ENCODE data around the gene ZFP1. TPM values are rescaled to one million over a fixed set of nuclear protein-coding genes. Genes with fewer than 3 reads are reported as not detected.

The ZFP1 gene
- polyA plus RNA-seq, 1 of the 3 experiments (the other 2 are of a cell fraction): 3.0 TPM

DNA sequence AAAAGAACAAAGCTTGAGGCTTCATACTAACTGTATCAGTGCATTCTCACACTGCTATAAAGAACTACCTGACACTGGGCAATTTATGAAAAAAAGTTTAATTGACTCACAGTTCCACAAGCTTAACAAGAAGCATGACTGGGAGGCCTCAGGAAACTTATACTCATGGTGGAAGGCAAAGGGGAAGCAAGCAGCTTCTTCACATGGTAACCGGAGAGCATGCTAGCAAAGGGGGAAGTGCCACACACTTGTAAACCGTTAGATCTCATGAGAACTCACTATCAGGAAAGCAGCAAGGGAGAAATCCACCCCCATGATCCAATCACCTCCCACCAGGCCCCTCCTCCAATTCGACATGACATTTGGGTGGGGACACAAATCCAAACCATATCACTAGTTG lies 33.3 kb downstream of the ZFP1 start (continued):
- TF ChIP-seq, protein P1, sequence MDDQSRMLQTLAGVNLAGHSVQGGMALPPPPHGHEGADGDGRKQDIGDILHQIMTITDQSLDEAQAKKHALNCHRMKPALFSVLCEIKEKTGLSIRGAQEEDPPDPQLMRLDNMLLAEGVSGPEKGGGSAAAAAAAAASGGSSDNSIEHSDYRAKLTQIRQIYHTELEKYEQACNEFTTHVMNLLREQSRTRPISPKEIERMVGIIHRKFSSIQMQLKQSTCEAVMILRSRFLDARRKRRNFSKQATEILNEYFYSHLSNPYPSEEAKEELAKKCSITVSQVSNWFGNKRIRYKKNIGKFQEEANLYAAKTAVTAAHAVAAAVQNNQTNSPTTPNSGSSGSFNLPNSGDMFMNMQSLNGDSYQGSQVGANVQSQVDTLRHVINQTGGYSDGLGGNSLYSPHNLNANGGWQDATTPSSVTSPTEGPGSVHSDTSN (IDR thresholded peaks at IDR 0.05): no peak
- no peak for TF ChIP-seq RCOR1 (IDR thresholded peaks at IDR 0.05; ENCODE audit: low read length)

DNA sequence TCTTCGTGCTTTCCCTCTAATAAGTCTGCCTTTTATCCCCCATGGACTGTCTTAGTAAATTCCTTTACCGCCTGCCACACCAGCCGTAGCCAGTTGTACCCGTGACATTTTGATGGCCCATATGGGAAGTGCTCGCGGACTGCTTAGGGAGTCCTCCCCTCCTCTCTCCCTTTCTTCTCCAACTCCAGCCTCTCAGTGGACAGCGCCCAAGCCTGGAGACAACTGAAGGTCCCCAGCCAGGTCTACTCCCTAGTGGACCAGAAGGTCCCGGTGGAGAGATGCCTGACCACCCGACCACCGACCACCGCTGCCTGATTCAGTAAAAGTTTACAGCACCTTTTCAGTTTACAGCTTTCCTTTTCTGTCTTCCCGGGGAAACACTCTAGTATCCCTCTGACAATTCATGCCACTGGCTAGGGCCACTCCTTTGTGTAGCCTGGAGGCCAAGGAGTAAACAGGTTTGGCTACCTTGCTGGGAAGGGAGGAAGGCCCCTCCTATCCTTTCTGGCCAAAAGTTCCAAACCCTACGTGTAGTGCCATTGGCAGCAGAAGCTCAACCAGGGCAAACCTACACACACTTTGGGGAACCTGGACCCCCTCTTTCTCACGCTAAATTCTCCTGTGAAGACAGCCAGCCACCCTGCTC lies 40.6 kb downstream of the ZFP1 start:
- H3K27ac ChIP-seq (ENCODE audit: low read depth in 2 of 2, low read length in 1 of 2): no peak overlapping the region
- no peaks in the 10 kb centered on the region for H3K36me3 ChIP-seq (replicated peaks in 1 of 2; ENCODE audit: control insufficient read depth in 1 of 2, insufficient read depth in 2 of 2, low read length in 1 of 2)
- H3K9ac ChIP-seq: no peak overlapping the region
- CTCF ChIA-PET: interaction anchor here (0.6 to 1.4 kb wide), 3 partner anchors 11 to 45 kb away, joined by 3 to 6 read pairs (median 5); no protein-coding TSS in a partner anchor
- H3K9me3 ChIP-seq: 0 out of 2 replicates have a peak, but pooled peaks cover 6% of the 10 kb centered on the region
- H3F3A ChIP-seq (replicated peaks; ENCODE audit: insufficient read depth): no peaks in the 10 kb centered on the region
- no peak for DNase-seq
- POLR2A ChIA-PET: no interaction called here
- 65% methylated on average over 11 of the region's 14 CpGs for WGBS (ENCODE audit: low lambda C conversion rate)
- no peaks in the 10 kb centered on the region for H3K9me2 ChIP-seq
- no peak overlapping the region for H2AFZ ChIP-seq (ENCODE audit: low read depth)
- no peak overlapping the region for H3K4me2 ChIP-seq
- H3K27me3 ChIP-seq (ENCODE audit: insufficient read depth): no peaks in the 10 kb centered on the region; the same call in 1 of the 2 replicates
- H4K20me1 ChIP-seq (ENCODE audit: insufficient read depth): no peaks in the 10 kb centered on the region
- TF ChIP-seq NRF1 (IDR thresholded peaks at IDR 0.05; ENCODE audit: low read depth, low read length) (no peak), FOSL2 (IDR thresholded peaks at IDR 0.05; ENCODE audit: borderline replicate concordance, low read depth) (no peak), EP300 (IDR thresholded peaks at IDR 0.05; ENCODE audit: borderline replicate concordance in 1 of 2, low read depth in 1 of 2, low read length in 1 of 2) (no peak), SIN3A (IDR thresholded peaks at IDR 0.05; ENCODE audit: borderline replicate concordance, low read depth, low read length) (no peak), ELF1 (IDR thresholded peaks at IDR 0.05) (no peak), EZH2phosphoT487 (IDR thresholded peaks at IDR 0.05; ENCODE audit: borderline replicate concordance, low read depth) (no peak), YY1 (IDR thresholded peaks at IDR 0.05; ENCODE audit: low read depth) (no peak), RCOR1 (IDR thresholded peaks at IDR 0.05; ENCODE audit: low read length) (no peak), MXI1 (IDR thresholded peaks at IDR 0.05; ENCODE audit: low read depth, low read length) (no peak), TAF1 (IDR thresholded peaks at IDR 0.05; ENCODE audit: borderline replicate concordance, low read depth, low read length) (no peak)
- TF ChIP-seq, protein P2, sequence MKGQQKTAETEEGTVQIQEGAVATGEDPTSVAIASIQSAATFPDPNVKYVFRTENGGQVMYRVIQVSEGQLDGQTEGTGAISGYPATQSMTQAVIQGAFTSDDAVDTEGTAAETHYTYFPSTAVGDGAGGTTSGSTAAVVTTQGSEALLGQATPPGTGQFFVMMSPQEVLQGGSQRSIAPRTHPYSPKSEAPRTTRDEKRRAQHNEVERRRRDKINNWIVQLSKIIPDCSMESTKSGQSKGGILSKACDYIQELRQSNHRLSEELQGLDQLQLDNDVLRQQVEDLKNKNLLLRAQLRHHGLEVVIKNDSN (IDR thresholded peaks at IDR 0.05; ENCODE audit: borderline replicate concordance, low read depth): no peak
- TF ChIP-seq, protein P1 (IDR thresholded peaks at IDR 0.05): no peak
- H3K4me3 ChIP-seq (ENCODE audit: low read depth in 2 of 2, low read length in 1 of 2): no peak overlapping the region
- H3K79me2 ChIP-seq (ENCODE audit: insufficient read depth): no peaks in the 10 kb centered on the region
- H3K4me1 ChIP-seq (ENCODE audit: control insufficient read depth in 1 of 2, insufficient read depth in 2 of 2, low read depth in 1 of 2, low read length in 1 of 2): no peaks in the 10 kb centered on the region

All from SK-N-SH (cell line).